H9 (cell line): ENCODE results near the gene ACBD5. TPM values are rescaled to one million over a fixed set of nuclear protein-coding genes. Genes with fewer than 3 reads are reported as not detected.

Experiments used
- DNase-seq: peaks from one replicate; pipeline ENCODE4 v3.0.0-alpha.2; 2017
- H2AFZ ChIP-seq: one replicate; pipeline ENCODE4 v1.6.1; 2013; ENCODE audit warnings: mild to moderate bottlenecking, low read length, control low read depth, moderate library complexity
- H2AK5ac ChIP-seq: 2 replicates; pipeline ENCODE4 v1.6.1; 2013; ENCODE audit warnings: low read length, control low read depth, mixed read lengths; ENCODE audit not compliant: insufficient read length
- H2BK120ac ChIP-seq: one replicate; pipeline ENCODE4 v1.6.1; 2013; ENCODE audit warnings: low read depth, mild to moderate bottlenecking, low read length, control low read depth, inconsistent platforms; ENCODE audit not compliant: poor library complexity, severe bottlenecking
- H2BK12ac ChIP-seq: 2 replicates; pipeline ENCODE4 v1.6.1; 2013; ENCODE audit warnings: low read length, control low read depth, mixed read lengths, low read depth; ENCODE audit not compliant: insufficient read length
- H2BK15ac ChIP-seq: 2 replicates; pipeline ENCODE4 v1.6.1; 2013; ENCODE audit warnings: low read depth, low read length, control low read depth
- H2BK20ac ChIP-seq: one replicate; pipeline ENCODE4 v1.6.1; 2013; ENCODE audit warnings: low read depth, mild to moderate bottlenecking, low read length, control low read depth, inconsistent platforms; ENCODE audit not compliant: poor library complexity, severe bottlenecking
- H2BK5ac ChIP-seq: 2 replicates; pipeline ENCODE4 v1.6.1; 2013; ENCODE audit warnings: low read length, control low read depth, mixed read lengths; ENCODE audit not compliant: insufficient read length
- H3K14ac ChIP-seq: 2 replicates; pipeline ENCODE4 v1.6.1; 2013; ENCODE audit warnings: low read length, control low read depth; ENCODE audit not compliant: insufficient read depth
- H3K18ac ChIP-seq: 2 replicates; pipeline ENCODE4 v1.6.1; 2013; ENCODE audit warnings: low read depth, mild to moderate bottlenecking, mixed read lengths, low read length, control low read depth; ENCODE audit not compliant: insufficient read length
- H3K23ac ChIP-seq: 2 replicates; pipeline ENCODE4 v1.6.1; 2013; ENCODE audit warnings: low read length, control low read depth, mixed read lengths, low read depth; ENCODE audit not compliant: insufficient read length
- H3K23me2 ChIP-seq: 2 replicates; pipeline ENCODE4 v1.6.1; 2013; ENCODE audit warnings: low read depth, mild to moderate bottlenecking, mixed read lengths, low read length, control low read depth; ENCODE audit not compliant: insufficient read length, poor library complexity, severe bottlenecking
- H3K27ac ChIP-seq: 2 replicates; pipeline ENCODE4 v1.5.1; 2013; ENCODE audit warnings: low read length, control low read depth, mixed read lengths, low read depth; ENCODE audit not compliant: insufficient read length
- H3K27me3 ChIP-seq: 2 replicates; pipeline ENCODE4 v1.6.1; 2013; ENCODE audit warnings: low read length, control low read depth, inconsistent platforms; ENCODE audit not compliant: insufficient read depth
- H3K4ac ChIP-seq: 2 replicates; pipeline ENCODE4 v1.6.1; 2013; ENCODE audit warnings: low read depth, mild to moderate bottlenecking, control low read depth, inconsistent platforms, low read length, moderate library complexity
- H3K4me1 ChIP-seq: 2 replicates; pipeline ENCODE4 v1.6.1; 2013; ENCODE audit warnings: low read length, control low read depth, inconsistent platforms; ENCODE audit not compliant: insufficient read depth
- H3K4me2 ChIP-seq: 2 replicates; pipeline ENCODE4 v1.6.1; 2013; ENCODE audit warnings: low read length, control low read depth, mixed read lengths; ENCODE audit not compliant: insufficient read length, insufficient read depth
- H3K56ac ChIP-seq: 2 replicates; pipeline ENCODE4 v1.6.1; 2013; ENCODE audit warnings: low read depth, mild to moderate bottlenecking, mixed read lengths, low read length, control low read depth; ENCODE audit not compliant: insufficient read length
- H3K79me1 ChIP-seq: 2 replicates; pipeline ENCODE4 v1.6.1; 2013; ENCODE audit warnings: low read depth, mild to moderate bottlenecking, moderate library complexity, low read length, control low read depth, inconsistent platforms; ENCODE audit not compliant: insufficient read depth, poor library complexity, severe bottlenecking
- H3K79me2 ChIP-seq: 2 replicates; pipeline ENCODE4 v1.6.1; 2013; ENCODE audit warnings: low read length, control low read depth, inconsistent platforms; ENCODE audit not compliant: insufficient read depth
- H3K9ac ChIP-seq: 2 replicates; pipeline ENCODE4 v1.6.1; 2013; ENCODE audit warnings: low read length, control low read depth, mixed read lengths; ENCODE audit not compliant: insufficient read length; ENCODE audit errors: extremely low read depth
- H3K9me3 ChIP-seq: one replicate; pipeline ENCODE4 v1.6.1; 2013; ENCODE audit warnings: low read depth, low read length, inconsistent platforms; ENCODE audit not compliant: control insufficient read depth
- H3T11ph ChIP-seq: one replicate; pipeline ENCODE4 v1.6.1; 2013; ENCODE audit warnings: mild to moderate bottlenecking, low read length, control low read depth, inconsistent platforms
- H4K20me1 ChIP-seq: one replicate; pipeline ENCODE4 v1.6.1; 2013; ENCODE audit not compliant: control insufficient read depth, insufficient read length, insufficient read depth
- H4K5ac ChIP-seq: 2 replicates; pipeline ENCODE4 v1.6.1; 2013; ENCODE audit warnings: low read depth, mild to moderate bottlenecking, mixed read lengths, low read length, control low read depth; ENCODE audit not compliant: insufficient read length
- H4K8ac ChIP-seq: replicated peaks from 2 replicates; pipeline ENCODE4 v1.6.1; 2013; ENCODE audit warnings: low read length, control low read depth, mixed read lengths, low read depth; ENCODE audit not compliant: insufficient read length
- H4K91ac ChIP-seq: 2 replicates; pipeline ENCODE4 v1.6.1; 2013; ENCODE audit warnings: low read depth, mild to moderate bottlenecking, moderate library complexity, mixed read lengths, low read length, control low read depth; ENCODE audit not compliant: insufficient read length
- H3K27ac Mint-ChIP-seq, 3 experiments: 2 replicates in 2 of 3; 3 replicates in 1 of 3; pipeline ENCODE4 v1.8.0; 2020 to 2021; ENCODE audit warnings: mixed read lengths in 3 of 3, mild to moderate bottlenecking in 1 of 3, moderate library complexity in 1 of 3
- H3K27me3 Mint-ChIP-seq: 2 replicates; pipeline ENCODE4 v1.8.0; 2021; ENCODE audit warnings: low read depth, mild to moderate bottlenecking, moderate library complexity, mixed read lengths
- H3K36me3 Mint-ChIP-seq, 3 experiments: 2 replicates in 2 of 3; 3 replicates in 1 of 3; pipeline ENCODE4 v1.8.0; 2020 to 2021; ENCODE audit warnings: low read depth in 3 of 3, mixed read lengths in 3 of 3; ENCODE audit not compliant: insufficient read depth in 1 of 3
- H3K4me1 Mint-ChIP-seq, 2 experiments: 2 replicates each; pipeline ENCODE4 v1.8.0; 2020; ENCODE audit warnings: mixed read lengths in 2 of 2
- H3K4me3 Mint-ChIP-seq, 2 experiments: 2 replicates in 1 of 2; 3 replicates in 1 of 2; pipeline ENCODE4 v1.8.0; 2020 to 2021; ENCODE audit warnings: mild to moderate bottlenecking in 2 of 2, mixed read lengths in 2 of 2, moderate library complexity in 1 of 2
- H3K9me3 Mint-ChIP-seq, 2 experiments: 2 replicates in 1 of 2; 3 replicates in 1 of 2; pipeline ENCODE4 v1.8.0; 2020; ENCODE audit warnings: mild to moderate bottlenecking in 2 of 2, mixed read lengths in 2 of 2, moderate library complexity in 1 of 2
- WGBS: extraction: QIAGEN DNeasy Blood & Tissue Kit; methylation state at CpG from one replicate; pipeline ENCODE4 v1.1.7; 2013; ENCODE audit warnings: missing lambda C conversion rate, low lambda C conversion rate, mixed read lengths; ENCODE audit not compliant: insufficient read length; ENCODE audit errors: extremely low coverage; 5-methylcytosine and 5-hydroxymethylcytosine counted together
- total RNA-seq: library from RNA; stranded (reverse); gene quantifications from 2 replicates; pipeline ENCODE4 v1.2.1, GENCODE V29; 2021
- TF ChIP-seq, protein P1 (sequence below): fragments of 200-600 bp; sonication (generic); conservative IDR thresholded peaks from 3 replicates; pipeline ENCODE4 v1.8.0; 2021; ENCODE audit warnings: antibody characterized with exemption, mild to moderate bottlenecking

The ACBD5 gene
- total RNA-seq, 1 experiment from 2014 or later = 14.2 TPM

DNA sequence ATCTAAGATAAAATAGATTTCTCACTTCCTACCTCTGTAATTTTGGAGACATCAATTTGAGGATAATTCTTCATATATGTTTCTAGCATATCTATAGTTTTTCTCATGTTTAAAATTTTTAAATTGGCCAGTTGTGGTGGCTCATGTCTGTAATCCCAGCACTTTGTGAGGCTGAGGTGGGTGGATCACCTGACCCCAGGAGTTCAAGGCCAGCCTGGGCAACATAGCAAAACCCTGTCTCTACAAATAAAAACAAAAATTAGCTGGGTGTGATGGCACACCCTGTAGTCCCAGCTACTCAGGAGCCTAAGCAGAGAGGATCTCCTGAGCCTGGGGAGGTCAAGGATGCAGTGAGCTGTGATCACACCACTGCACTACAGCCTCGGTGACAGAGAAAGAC, 4.9 kb downstream of the ACBD5 start:
- Mint-ChIP-seq H3K27ac (no peak overlapping the region), H3K36me3 (peaks cover 0 to 12% (median 0%) of the 10 kb centered on the region in 3 experiments; a peak in 3 of 7 replicates), H3K9me3 (no peaks in the 10 kb centered on the region), H3K4me3 (no peak overlapping the region), H3K4me1 (peaks cover 5 to 8% of the 10 kb centered on the region in 2 experiments), H3K27me3 (no peaks in the 10 kb centered on the region)
- Histone ChIP-seq H3K79me2 (no peaks in the 10 kb centered on the region), H2BK15ac (no peak overlapping the region), H3K23me2 (no peaks in the 10 kb centered on the region), H3K27me3 (no peaks in the 10 kb centered on the region), H4K91ac (no peak overlapping the region), H3K4ac (no peak overlapping the region), H2BK5ac (no peak overlapping the region), H3K14ac (no peak overlapping the region), H3K27ac (no peak overlapping the region), H2BK120ac (no peak overlapping the region), H4K8ac (no peak overlapping the region), H3K9me3 (no peaks in the 10 kb centered on the region), H3K4me1 (no peaks in the 10 kb centered on the region), H3K79me1 (no peaks in the 10 kb centered on the region), H3K18ac (no peak overlapping the region), H3K56ac (no peak overlapping the region), H2BK12ac (no peak overlapping the region), H3T11ph (no peak overlapping the region), H4K5ac (no peak overlapping the region), H3K4me2 (no peak overlapping the region), H3K23ac (no peak overlapping the region), H4K20me1 (no peaks in the 10 kb centered on the region), H3K9ac (no peak overlapping the region), H2AFZ (no peak overlapping the region), H2AK5ac (no peak overlapping the region), H2BK20ac (no peak overlapping the region)
- WGBS = no CpG with 5 or more reads among the region's 1 CpG
- no peak for DNase-seq
- TF ChIP-seq, protein P1, sequence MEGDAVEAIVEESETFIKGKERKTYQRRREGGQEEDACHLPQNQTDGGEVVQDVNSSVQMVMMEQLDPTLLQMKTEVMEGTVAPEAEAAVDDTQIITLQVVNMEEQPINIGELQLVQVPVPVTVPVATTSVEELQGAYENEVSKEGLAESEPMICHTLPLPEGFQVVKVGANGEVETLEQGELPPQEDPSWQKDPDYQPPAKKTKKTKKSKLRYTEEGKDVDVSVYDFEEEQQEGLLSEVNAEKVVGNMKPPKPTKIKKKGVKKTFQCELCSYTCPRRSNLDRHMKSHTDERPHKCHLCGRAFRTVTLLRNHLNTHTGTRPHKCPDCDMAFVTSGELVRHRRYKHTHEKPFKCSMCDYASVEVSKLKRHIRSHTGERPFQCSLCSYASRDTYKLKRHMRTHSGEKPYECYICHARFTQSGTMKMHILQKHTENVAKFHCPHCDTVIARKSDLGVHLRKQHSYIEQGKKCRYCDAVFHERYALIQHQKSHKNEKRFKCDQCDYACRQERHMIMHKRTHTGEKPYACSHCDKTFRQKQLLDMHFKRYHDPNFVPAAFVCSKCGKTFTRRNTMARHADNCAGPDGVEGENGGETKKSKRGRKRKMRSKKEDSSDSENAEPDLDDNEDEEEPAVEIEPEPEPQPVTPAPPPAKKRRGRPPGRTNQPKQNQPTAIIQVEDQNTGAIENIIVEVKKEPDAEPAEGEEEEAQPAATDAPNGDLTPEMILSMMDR = no peak
